GM19452 (cell line): ENCODE data around the gene TXK.

Experiments
- ATAC-seq: cut with Tn5 transposase; IDR thresholded peaks from one replicate; pipeline ENCODE4 v1.9.1; 2021; ENCODE audit not compliant: unreplicated experiment

The TXK gene

DNA sequence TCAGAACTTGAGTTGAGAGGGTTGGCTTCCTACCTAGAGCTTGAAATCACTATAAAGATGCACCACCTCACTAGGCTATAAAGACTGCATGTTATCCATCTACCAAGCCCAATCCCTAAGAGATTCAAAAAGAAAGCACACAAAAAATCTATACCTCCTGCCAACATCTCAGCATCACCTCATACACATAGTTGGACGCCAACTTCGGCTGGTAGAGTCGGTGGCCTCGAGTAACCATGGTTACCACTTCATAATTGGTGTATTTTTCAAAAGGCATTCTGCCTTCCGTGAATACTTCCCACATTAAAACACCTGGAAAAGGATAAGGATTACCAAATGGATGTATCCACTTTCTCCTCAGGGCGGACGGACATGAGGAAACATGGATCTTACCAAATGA lies 4.5 kb upstream of the TXK start:
- ATAC-seq: no peak

DNA sequence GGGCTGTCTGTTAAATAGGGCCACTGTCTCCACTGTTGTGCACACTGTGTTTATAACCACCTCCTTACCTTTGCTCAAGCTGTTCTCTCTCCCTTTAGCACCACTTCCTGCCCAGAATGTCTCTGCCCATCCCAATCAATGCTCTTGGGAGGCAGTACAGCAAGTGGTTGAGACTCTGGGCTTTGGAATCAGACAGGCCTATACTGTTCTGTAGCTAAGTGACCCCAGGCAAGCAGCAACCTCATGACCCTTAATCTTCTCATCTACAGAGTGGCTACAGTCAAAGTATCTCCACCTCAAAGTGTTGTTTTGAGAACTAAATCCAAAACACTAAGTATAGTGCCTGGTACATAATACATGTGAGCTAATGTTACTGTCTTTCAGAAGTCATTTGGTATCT lies 3.8 kb upstream of the TXK start:
- no peak for ATAC-seq

DNA sequence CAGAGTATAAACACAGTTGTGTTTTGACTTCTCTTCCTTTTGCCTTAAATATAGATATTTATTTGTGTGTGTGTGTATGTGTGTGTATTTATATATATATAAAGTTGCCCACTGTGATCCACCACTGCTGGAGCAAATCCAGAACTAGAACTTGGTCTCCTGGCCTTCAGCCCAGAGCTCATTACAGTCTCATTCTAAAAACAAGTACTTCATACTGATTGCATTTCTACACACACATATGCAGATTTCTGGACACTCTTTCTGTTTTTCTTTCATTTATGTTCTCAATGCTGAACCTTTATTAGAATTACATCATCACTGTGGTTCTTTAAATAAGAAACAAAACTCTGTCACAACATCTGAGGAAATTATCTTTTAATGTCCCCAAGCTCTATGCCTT lies 381 bp downstream of the TXK start:
- ATAC-seq: no peak

DNA sequence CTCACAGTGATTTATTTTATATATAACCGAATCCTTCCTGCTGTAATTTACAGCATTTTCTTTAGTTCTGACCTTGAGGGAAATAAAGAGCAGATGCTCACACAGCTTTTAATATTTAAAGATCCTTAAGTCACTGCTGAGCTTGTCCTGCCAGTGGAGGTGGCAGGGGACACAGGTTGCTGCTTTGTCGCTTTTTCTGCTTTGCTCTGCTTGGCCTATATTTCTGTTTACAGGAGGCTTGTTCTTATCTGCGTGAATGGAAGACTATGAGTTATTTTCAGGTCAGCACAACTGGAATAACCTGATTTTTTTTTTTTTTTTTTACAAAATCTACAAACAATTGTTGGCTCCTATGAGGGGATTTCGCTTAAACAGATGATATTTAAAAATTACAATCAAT lies 2.3 kb downstream of the TXK start:
- ATAC-seq: no peak

DNA sequence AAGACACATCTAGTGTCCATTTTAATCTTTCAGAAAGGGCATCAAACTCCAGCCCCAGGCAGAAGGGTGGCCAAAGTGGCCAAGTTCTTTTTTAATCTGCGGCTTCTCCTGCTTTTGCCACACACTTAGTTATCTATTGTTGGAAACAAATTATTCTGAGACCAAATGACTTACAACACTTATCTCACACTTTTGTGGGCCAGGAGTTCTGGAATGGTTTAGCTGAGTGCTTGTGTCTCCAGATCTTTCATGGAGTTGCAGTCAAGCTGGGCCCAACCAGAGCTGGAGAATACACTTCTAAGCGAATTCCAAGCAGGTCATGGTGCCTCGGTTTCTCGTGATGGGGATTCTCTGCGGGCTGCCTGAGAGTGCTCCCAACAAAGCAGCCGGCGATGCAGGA lies 4.0 kb downstream of the TXK start:
- no peak for ATAC-seq

DNA sequence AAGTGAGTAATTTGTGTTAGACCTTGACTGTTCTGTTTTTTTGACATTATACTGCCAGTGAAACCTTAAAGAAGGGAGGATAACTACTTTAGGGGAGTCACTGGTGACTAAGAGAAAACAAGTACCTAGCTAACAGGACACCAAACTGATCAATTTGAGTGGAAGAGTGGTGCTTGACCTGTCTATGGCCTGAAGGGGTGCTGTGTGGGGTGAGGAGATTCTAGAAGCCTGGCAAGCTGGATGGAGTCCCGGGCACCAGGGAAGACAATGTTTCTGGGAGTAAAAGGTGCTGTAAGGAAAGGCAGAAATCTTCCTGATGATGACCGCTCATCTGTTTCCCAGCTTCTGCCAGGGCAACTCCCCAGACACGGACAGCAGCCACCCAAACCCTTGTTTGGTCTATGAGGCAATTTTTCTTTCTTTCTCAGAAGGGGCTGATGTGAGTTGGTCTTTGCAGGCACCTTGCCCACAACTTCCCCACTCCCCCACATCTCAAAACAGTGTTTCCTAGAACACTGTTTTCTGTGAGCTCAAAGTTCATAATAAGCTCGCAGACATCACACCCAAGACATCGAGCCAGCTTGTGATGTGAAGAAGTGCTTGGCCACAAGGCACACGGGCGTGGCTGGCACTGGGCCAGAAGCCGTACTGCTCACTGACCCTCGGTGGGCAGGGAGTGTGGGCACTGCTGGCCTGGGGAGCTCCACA lies 4.6 kb downstream of the TXK start:
- ATAC-seq: no peak

DNA sequence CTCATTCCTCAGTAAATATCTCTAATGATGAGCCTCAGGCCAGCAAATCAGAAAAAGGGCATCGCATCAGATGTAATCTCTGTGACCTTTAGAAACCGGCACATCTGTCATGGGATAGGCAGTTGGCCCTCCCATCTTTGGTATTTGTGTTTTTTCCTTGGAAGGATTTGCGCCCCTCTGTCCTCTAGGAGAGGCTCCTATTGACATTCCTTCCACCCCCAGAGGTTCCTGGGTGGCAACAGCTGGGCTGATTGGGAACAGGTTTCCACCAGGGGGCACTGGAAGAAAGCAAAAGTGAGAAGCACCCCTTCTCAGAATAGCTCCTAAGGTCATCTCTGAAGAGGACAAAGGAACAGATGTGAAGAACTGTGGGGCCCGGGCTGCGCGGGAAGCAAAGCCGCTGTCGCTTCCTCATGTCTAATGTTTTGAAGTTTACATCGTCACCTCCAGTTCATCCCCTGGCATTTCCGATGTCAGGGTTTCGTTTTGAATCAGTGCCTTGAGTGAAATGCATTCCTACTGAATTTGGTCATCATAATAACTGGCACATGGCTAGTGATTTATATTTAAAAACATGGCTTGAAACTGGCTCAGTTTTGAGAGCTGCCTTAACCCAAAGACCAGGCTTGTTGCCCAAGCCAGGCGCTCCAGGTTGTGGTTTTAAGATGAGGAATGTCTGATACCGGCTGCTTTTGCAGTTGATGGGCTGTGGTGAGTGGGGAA lies 6.2 kb downstream of the TXK start:
- peak; percentile 86 for ATAC-seq

DNA sequence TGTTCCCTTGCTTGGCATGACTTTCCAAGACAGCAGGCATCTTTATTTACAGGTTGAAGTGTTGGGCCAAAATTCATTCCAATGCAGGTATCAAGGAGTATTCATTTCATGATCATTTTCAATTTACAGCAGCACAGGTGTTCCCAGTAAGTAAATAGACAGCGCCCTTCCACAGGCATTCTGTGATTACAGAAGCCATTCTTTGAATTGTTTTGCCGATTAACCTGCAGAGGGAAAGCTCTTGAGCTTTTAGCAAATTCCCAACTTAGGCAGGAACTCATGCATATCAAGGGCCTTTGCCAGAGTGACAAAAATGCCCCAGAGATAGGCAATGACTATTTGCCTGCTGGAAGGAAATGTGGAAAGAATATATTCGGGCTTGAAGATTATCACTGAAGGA lies 6.8 kb downstream of the TXK start:
- no peak for ATAC-seq

DNA sequence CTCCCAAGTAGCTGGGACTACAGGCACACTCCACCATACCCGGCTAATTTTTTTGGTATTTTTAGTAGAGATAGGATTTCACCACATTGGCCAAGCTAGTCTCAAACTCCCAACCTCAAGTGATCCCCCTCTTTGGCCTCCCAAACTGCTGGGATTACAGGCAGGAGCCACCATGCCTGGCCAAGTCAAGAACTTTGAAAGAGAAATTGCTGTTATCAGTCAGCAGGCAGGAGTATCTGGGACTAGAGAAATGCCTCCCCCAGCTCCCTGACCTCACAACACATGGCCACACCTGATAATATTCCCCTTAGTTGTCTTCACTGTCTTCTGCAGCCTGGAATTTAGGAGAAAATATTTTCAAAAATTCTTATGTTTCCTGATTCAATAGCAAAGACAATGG lies 7.4 kb downstream of the TXK start:
- no peak for ATAC-seq

DNA sequence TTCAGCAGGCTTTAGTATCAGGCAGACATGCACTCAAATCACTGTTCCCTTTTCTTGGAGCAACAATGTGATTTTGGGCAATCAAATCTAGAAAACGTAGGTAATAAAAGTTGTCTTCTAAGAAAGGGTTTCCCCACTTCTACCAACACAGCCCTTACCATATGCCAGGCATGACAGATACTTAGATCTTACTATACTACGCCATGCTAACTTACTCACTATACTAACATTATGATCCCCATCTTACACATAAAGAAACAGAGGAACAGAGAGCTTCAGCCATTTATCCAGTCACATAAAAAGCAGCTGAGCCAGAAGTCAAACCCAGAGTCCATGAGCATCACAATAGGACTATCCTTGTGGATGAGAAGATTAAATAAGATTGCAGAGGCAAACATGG lies 9.2 kb downstream of the TXK start:
- no peak for ATAC-seq

DNA sequence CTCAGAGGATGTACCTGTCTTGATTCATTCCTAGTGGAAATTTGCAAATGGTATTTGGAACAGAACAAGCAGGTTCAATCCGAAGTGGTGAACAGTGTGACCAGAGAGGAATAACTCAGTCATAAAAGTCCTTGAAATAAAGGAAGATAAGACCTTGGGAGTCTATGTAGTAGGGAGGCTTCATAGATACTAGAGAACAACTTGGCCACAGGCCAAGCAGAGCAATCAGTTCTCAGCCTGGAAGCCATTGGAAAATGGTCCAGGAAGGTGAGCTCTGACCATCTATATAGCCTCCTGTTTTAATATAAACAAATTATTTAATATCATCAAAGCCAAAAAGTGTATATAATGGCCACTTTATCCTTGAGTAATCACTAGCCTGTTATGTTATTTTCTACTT lies 11.3 kb downstream of the TXK start:
- no peak for ATAC-seq

DNA sequence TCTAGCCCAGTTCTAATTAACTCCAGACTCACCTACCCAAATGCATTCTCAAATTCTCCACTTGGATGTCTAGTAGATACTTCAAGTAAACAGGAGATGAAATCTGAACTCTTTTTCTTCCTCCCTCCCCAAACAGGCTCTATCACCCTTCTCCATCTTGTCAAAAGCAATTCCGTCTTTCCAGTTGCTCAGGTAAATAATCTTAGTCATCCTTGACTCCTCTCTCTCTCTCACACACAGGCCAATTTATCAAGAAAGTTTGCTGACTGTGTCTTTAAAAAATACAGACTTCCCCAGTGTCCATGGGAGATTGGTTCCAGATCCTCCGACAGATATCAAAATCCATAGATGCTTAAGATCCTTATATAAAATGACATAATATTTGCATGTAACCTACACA lies 12.9 kb downstream of the TXK start:
- no peak for ATAC-seq

DNA sequence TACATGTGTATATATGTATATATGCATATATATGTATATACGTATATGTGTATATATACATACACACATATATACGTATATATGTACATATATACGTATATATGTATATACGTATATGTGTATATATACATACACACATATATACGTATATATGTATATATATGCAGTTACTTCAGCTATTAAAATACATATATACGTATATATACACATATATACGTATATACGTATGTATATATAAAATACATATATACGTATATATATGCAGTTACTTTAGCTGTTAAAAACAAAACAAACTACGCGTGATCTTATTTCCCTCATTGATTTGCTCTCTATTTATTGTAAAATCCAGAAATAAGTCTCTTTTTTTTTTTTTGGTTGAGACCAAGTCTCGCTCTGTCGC lies 13.9 kb downstream of the TXK start:
- no peak for ATAC-seq

DNA sequence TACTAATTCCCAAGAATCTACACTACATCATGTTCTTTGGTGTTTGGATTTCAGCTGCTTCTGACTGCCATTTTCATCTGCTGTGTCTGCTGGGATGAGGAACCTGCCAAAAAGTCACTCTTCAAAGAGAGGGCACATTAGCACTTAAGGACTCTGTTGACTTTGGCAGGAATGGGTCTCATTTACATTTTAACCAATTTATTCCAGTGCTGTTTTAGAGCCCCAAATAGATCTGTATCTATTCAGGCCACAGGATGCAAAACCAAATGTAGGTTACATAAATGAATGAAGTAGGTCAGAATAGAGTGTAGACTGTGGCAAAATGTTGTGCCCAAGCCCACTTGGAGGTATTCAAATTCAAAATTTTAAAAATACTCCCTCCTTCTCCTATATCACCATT lies 14.4 kb downstream of the TXK start:
- no peak for ATAC-seq

DNA sequence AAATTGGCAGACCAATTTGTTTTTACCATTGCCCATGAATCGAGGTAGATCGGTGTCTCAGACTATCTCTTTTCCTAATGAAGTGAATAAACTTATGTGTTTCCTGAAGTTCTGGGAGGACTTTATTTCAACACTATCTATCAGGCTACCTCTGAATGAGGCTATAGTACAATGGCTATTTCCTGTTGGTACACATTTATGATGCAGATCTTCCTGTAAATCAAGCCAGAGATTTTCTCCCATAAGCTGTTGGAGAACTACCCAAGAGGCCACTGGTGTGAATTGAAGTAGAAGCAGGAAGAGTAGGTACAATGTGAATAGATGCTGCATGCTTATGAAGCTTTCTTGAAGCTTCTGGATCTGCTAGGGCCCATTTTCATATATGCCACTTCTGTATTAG lies 16.0 kb downstream of the TXK start:
- no peak for ATAC-seq

DNA sequence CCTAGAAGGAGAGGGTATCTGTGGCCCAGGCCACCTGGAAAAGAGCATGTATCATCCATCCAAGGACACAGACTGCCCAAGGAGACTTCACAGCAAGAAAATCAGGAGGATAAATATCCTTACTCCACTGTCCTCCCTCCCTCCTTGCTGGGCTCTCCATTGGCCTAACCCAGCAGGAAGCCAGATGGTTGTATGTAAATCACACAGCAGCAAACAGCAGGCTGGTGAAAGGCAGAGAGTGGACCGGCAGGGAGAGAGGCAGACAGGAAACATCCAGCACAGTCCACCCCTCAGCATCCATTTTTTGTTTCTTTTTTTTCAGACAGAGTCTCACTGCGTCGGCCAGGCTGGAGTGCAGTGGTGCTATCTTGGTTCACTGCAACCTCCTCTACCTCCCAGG lies 17.5 kb downstream of the TXK start:
- ATAC-seq: no peak

DNA sequence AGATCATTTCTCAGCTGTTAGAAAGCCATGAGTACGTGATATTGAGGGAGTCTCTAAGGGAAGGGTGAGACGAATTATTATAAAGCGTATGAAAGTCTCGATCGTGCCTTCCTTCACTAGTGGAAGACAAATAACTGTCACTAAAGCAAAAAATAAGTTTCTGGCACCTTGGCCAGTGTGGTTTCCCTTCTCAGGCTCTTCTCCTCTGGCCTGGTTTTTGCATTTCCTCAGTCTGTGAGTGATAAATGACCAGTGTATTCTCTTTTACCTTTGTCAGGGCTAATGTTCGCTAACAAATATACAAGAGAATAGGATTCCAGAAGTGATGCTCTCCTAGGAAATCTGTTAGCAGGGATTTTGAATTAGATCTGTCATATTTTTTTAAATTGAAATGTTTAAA lies 19.6 kb downstream of the TXK start:
- no peak for ATAC-seq

DNA sequence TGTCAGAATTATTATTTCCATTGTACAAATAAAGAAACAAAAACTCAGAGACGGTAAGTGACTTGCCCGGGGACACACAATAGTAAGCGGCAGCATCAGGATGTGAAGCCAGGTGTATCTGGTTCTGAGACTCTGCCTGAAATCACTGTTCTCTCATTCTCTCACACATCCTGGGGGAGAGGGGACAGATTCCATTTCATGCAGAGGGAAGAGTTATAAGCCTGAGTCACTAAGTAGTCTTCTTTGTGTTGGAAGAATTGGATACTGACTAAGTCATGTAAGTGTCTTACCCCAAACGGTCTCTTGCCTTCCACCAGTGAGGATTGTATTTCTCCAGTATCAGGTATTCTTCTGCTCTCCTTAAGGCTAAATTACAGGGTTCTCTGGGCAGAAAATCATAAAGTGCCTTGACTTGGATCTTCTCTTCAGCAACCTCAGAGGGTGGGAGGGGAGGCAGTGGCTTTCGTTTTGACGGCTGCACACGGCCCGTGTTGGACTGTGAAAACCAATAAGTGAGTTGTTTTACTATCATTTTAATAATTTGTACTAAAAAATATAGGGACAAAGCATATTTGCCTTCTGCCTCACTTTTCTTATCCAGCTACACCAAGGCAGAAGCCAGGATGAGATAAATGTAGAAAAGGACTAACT lies 21.9 kb downstream of the TXK start:
- ATAC-seq: no peak

DNA sequence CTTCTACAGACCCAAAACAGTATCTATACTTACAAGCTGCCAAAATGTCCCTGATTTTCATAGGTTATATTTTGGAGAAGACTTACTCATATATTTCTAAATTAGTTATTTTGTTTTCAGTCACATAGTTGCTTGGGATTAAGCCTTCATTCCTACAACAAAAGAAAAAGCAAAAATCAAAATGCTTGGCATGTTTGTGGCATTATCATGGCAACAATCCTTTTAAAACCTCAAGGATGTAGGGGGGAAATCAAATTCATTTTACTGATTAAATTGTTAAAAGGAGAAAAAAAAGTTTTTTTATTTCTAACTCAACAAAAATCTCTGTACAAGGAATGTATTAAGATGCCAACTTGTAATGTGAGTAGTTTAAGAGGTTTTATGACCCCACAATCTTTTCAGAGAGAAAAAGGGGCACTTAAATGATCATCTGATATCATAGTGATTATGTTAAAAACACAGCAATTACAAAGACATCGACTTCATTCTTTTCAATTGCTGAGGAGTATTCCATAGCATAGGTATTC lies 23.5 kb downstream of the TXK start:
- no peak for ATAC-seq

DNA sequence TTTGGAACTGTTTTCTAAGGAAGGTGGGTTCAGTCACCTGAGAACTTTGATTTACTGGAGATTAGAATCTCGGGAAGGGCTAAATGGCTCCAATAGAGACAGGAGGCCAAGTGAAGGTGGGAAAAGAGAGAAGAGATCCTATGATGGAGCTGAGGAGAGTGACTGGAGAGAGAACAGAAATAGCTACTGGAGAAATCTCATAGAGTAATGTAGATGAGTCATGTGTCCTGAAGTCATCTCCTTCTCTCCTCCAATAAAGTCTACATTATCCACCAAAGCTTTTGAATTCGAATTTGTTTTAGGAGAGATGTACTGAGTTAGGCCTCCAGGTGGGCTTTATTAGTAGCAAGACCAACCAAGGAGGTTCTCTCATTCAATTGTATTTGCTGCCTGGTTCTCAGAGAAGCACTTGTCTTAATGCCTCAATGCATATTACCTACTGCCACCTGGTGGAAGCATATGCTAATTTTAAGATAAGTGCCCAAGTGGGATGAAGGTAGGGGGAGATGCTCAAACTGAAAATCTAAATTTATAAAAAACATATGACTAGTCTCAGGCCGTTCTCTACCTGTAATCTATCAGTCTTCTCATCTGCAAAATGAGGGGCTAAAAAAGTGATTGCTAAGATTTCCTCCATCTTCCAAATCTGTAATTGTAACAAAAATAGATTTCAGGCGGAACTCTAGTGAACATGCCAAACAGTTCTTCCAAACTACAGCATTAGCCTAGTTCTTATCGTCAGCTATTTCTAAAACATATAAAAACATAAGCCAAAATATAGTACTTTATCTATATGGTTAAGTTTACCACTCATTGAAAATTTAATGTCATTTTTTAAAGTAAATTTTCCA lies 24.4 kb downstream of the TXK start:
- no peak for ATAC-seq

DNA sequence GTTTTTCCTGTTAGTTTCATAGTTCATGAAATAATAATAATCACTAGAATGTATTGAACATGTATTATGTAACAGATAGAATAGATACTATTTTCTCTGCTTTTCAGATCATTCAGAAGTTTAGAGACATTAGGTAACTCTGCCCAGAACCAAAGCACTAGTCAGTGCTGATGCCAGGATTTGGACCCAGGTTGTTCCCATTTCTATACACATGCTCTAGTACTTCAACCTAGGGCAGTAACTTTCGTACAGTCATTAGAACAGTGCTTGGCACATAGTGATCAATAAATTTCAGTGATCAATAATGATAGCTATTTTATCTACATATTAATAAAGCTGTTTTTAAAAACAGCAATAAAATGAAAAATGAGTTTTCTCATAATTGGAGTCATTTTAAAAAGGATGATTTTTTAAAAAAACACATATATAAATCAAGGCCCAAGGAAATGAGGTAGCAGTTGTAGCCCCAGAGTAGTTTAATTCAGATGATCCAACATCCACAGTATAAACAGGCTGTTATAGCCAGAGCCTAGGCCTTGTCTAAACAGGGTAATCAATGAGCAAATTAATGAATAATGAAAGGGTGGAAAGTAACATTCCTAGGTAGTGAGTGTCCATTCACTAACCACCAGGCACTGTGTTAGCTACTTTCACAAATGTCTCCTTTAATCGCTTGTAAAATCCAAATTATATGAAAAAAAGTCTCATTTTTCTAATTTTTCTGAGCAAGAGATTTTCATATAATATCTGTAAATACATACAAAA lies 25.6 kb downstream of the TXK start:
- no peak for ATAC-seq
